K562 (cell line): Measurements from ENCODE around the gene ATRIP. TPM values are rescaled to one million over a fixed set of nuclear protein-coding genes. Genes with fewer than 3 reads are reported as not detected.

Source experiments
- ATAC-seq: fragments of 200-7000 bp; cut with Tn5 transposase; 3 replicates; pipeline ENCODE4 v1.9.1; 2020; ENCODE audit warnings: moderate library complexity
- BruUV-seq: library from RNA; stranded (reverse); fragments of 400-500 nt; replicated peaks from 2 replicates; lab custom pipeline; 2021; lab: Mats Ljungman, UMichigan
- CTCF ChIA-PET: fragments of 300-600 bp; formaldehyde crosslinking; extraction: SDS; loops from one replicate; lab custom pipeline; 2021; ENCODE audit warnings: low intra/inter-chr PET ratio; lab: Yijun Ruan, JAX
- POLR2A ChIA-PET: fragments of 300-600, 350-650 bp; sonication (Branson Sonifier 250); formaldehyde crosslinking; extraction: SDS; loops from one replicate; lab custom pipeline; 2021; ENCODE audit warnings: antibody characterized with exemption, inconsistent platforms; lab: Yijun Ruan, JAX
- DNase-seq, 4 experiments: peaks; one replicate each; pipeline versions ENCODE4 v3.0.0 to v3.0.0-alpha.2; 2011 to 2018; ENCODE audit warnings: low spot score in 3 of 4, mixed read lengths in 3 of 4; ENCODE audit errors: extremely low read depth in 1 of 4
- FAIRE-seq: peaks from 2 replicates; lab custom pipeline; 2011; peaks lifted over from hg19 to GRCh38; lab: Jason Lieb, UNC
- H2AFZ ChIP-seq: 2 replicates; pipeline ENCODE4 v1.6.0; 2011; ENCODE audit warnings: low read depth, low read length, control low read depth, inconsistent platforms
- H3K27ac ChIP-seq: fragments of 200-600 bp; 3 replicates; pipeline ENCODE4 v1.8.0; 2011; ENCODE audit warnings: low read depth, mild to moderate bottlenecking, control low read depth, inconsistent platforms, low read length, moderate library complexity, mixed read lengths; ENCODE audit errors: extremely low read depth
- H3K27me3 ChIP-seq, 2 experiments: fragments of 300-600 bp in 1 of 2; 2 replicates in 1 of 2; 3 replicates in 1 of 2; pipeline versions ENCODE4 v1.6.0 to v1.8.0; 2011; ENCODE audit warnings: inconsistent platforms in 2 of 2, low read length in 2 of 2, mild to moderate bottlenecking in 1 of 2, mixed read lengths in 1 of 2, moderate library complexity in 1 of 2; ENCODE audit not compliant: control insufficient read depth in 2 of 2, insufficient read depth in 2 of 2
- H3K36me3 ChIP-seq: fragments of 300-600 bp; 3 replicates; pipeline ENCODE4 v1.8.0; 2011; ENCODE audit warnings: mild to moderate bottlenecking, low read length, inconsistent platforms; ENCODE audit not compliant: control insufficient read depth, insufficient read depth
- H3K4me1 ChIP-seq, 2 experiments: fragments of 200-600 bp in 1 of 2; replicated peaks in 1 of 2; 2 replicates in 1 of 2; 3 replicates in 1 of 2; pipeline versions ENCODE4 v1.5.1 to v1.8.0; 2011; ENCODE audit warnings: inconsistent platforms in 2 of 2, low read length in 2 of 2, mild to moderate bottlenecking in 1 of 2, mixed read lengths in 1 of 2, moderate library complexity in 1 of 2; ENCODE audit not compliant: control insufficient read depth in 2 of 2, insufficient read depth in 2 of 2
- H3K4me2 ChIP-seq: 2 replicates; pipeline ENCODE4 v1.6.1; 2011; ENCODE audit warnings: low read length, control low read depth, inconsistent platforms, mixed read lengths; ENCODE audit not compliant: insufficient read depth
- H3K4me3 ChIP-seq: fragments of 200-600 bp; sonication (generic), shearing (Covaris generic); 2 replicates; pipeline ENCODE4 v1.5.1; 2016; ENCODE audit warnings: control low read depth, inconsistent platforms
- H3K79me2 ChIP-seq: fragments of 200-600 bp; 3 replicates; pipeline ENCODE4 v1.8.0; 2011; ENCODE audit warnings: low read length, inconsistent platforms; ENCODE audit not compliant: control insufficient read depth, insufficient read depth
- H3K9ac ChIP-seq, 2 experiments: 2 replicates each; pipeline versions ENCODE4 v1.6.0 to v1.6.1; 2011; ENCODE audit warnings: low read depth in 2 of 2, low read length in 2 of 2, control low read depth in 1 of 2, inconsistent platforms in 1 of 2, mild to moderate bottlenecking in 1 of 2, mixed read lengths in 1 of 2; ENCODE audit not compliant: insufficient read depth in 1 of 2
- H3K9me1 ChIP-seq: one replicate; pipeline ENCODE4 v1.6.0; 2011; ENCODE audit warnings: inconsistent platforms, mild to moderate bottlenecking, low read length, moderate library complexity; ENCODE audit not compliant: control insufficient read depth, insufficient read depth
- H3K9me3 ChIP-seq: replicated peaks from 2 replicates; pipeline ENCODE4 v1.5.1; 2011; ENCODE audit warnings: low read depth, low read length, inconsistent platforms; ENCODE audit not compliant: control insufficient read depth, insufficient read depth
- H4K20me1 ChIP-seq: replicated peaks from 2 replicates; pipeline ENCODE4 v1.6.1; 2011; ENCODE audit warnings: low read length, inconsistent platforms, mixed read lengths; ENCODE audit not compliant: control insufficient read depth, insufficient read depth
- FOS ChIP-seq: IDR thresholded peaks from 3 replicates; pipeline ENCODE4 v1.6.1; 2011; ENCODE audit not compliant: insufficient read length; ENCODE audit errors: extremely low read depth
- HMGN3 ChIP-seq: IDR thresholded peaks from 2 replicates; pipeline ENCODE4 v1.6.1; 2011; ENCODE audit warnings: borderline replicate concordance, low read depth, mild to moderate bottlenecking, mixed read lengths, low read length; ENCODE audit not compliant: insufficient read length; ENCODE audit errors: extremely low read depth
- MAFG ChIP-seq: fragments of 450-650 bp; conservative IDR thresholded peaks from 2 replicates; pipeline ENCODE4 v1.6.1; 2016; ENCODE audit warnings: missing genetic modification characterization, missing compliant biosample characterization
- WGBS: fragments of 100-300 bp; shearing (Covaris generic); methylation state at CpG from one replicate; pipeline ENCODE4 v1.1.6; 2016; ENCODE audit warnings: low coverage, mixed read lengths; ENCODE audit not compliant: insufficient coverage; ENCODE audit errors: missing lambda C conversion rate; 5-methylcytosine and 5-hydroxymethylcytosine counted together
- in situ Hi-C: fragments of 300-500 bp; cut with MboI; formaldehyde crosslinking; loops from 4 replicates; pipeline ENCODE4 v1.15.0; 2018; ENCODE audit warnings: inconsistent platforms, mixed read lengths
- intact Hi-C: fragments of 100-400 bp; cut with micrococcal nuclease; formaldehyde crosslinking; loops from 2 replicates; pipeline ENCODE4 v1.14.2; 2022
- polyA plus RNA-seq, 8 experiments: library from polyadenylated mRNA; depleted of rRNA in 4 of 8; stranded (reverse) in 5 of 8; unstranded in 3 of 8; fragments of >200 nt; fragmentation: Nextera tagmentation in 2 of 8; fragmentation: Illumina TruSeq in 1 of 8; extraction: Ambion mirVana in 2 of 8; extraction: Trizol in 1 of 8; gene quantifications; 2 replicates each; pipeline versions ENCODE4 v1.2.1 to v1.2.3, GENCODE V29; 2011 to 2014; ENCODE audit warnings: inconsistent platforms in 1 of 8, missing spikeins in 1 of 8
- total RNA-seq, 7 experiments: library from RNA; depleted of rRNA in 6 of 7; stranded (reverse); fragments of >200 nt in 6 of 7; fragmentation: Illumina TruSeq in 2 of 7; extraction: Trizol in 2 of 7; gene quantifications; 2 replicates each; pipeline versions ENCODE4 v1.2.1 to v1.2.3, GENCODE V29; 2011 to 2021; ENCODE audit warnings: low replicate concordance in 1 of 7
- TF ChIP-seq, protein P1 (sequence below), 2 experiments: IDR thresholded peaks; 2 replicates each; pipeline ENCODE4 v1.6.1; 2012; ENCODE audit warnings: improper control_type of control experiment in 2 of 2, low read depth in 2 of 2, low read length in 2 of 2, borderline replicate concordance in 1 of 2

ATRIP gene
- total and polyA plus RNA-seq, 9 of the 15 experiments (the other 6 are each of a cell fraction or from before 2014, with no cell fraction given) = 1.7 to 15.7 (median 10.5) TPM

DNA sequence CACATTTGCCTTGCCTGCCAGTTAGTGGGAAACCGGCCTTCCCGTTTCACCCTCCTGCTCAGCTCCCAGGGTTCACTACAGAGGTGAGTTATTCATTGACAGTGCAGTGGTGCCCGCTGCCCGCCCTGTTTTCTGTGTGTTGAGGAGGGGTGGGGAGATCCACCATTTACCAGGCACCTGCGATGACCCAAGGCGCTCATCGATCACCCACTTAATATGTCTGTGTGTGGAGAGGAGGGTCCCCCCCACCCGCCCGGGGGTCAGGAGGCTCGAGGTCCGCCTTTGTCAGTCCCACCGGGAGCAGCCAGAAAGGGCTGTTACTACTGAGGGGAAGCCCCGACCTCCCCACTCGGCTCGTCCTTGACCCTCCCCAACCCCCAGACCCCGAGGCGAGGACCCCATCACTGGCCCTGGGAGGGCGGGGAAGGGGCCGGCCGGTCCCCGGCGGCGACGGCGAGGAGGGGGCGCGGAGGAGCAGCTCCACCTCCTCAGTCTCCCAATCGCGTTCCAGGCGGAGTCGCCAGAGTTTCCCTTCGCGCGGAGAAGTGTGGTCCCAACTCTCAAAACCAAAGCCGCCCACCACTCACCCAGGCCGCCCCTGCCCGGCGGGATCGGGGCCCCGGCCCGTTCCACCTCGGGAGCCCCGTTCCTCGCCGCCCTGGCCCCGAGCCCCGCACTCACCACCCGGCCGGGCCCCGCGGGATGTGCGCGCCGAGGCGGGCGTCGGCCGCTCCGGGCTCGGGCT is 17.8 kb upstream of the ATRIP start:
- Histone ChIP-seq H2AFZ (peak overlapping the region; percentile 59), H3K36me3 (peaks cover 22% of the 10 kb centered on the region; the same call in 2 of the 3 replicates), H3K9me1 (no peaks in the 10 kb centered on the region), H3K4me3 (peak overlapping the region; percentile 57), H3K27me3 (no peaks in the 10 kb centered on the region), H3K79me2 (no peaks in the 10 kb centered on the region; the same call in 2 of the 3 replicates), H3K9ac (peak overlapping the region; percentile 59 to 85; a peak in 3 of 4 replicates), H3K9me3 (no peaks in the 10 kb centered on the region), H3K4me2 (peak overlapping the region; percentile 66; the same call in 1 of the 2 replicates), H4K20me1 (no peaks in the 10 kb centered on the region), H3K4me1 (peaks cover 3 to 42% of the 10 kb centered on the region in 2 experiments; a peak in 4 of 5 replicates), H3K27ac (peak overlapping the region; percentile 68; the same call in 1 of the 3 replicates)
- 8% methylated on average over 11 of the region's 60 CpGs for WGBS
- intact Hi-C loops (no loop called here), in situ Hi-C loops (no loop called here)
- peak; percentile 60 for ATAC-seq
- BruUV-seq = no TSS peak
- TF ChIP-seq FOS (no peak), HMGN3 (peak; percentile 15), MAFG (tag) (no peak)
- TF ChIP-seq, protein P1, sequence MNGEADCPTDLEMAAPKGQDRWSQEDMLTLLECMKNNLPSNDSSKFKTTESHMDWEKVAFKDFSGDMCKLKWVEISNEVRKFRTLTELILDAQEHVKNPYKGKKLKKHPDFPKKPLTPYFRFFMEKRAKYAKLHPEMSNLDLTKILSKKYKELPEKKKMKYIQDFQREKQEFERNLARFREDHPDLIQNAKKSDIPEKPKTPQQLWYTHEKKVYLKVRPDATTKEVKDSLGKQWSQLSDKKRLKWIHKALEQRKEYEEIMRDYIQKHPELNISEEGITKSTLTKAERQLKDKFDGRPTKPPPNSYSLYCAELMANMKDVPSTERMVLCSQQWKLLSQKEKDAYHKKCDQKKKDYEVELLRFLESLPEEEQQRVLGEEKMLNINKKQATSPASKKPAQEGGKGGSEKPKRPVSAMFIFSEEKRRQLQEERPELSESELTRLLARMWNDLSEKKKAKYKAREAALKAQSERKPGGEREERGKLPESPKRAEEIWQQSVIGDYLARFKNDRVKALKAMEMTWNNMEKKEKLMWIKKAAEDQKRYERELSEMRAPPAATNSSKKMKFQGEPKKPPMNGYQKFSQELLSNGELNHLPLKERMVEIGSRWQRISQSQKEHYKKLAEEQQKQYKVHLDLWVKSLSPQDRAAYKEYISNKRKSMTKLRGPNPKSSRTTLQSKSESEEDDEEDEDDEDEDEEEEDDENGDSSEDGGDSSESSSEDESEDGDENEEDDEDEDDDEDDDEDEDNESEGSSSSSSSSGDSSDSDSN (IDR thresholded peaks at IDR 0.05; ENCODE audit: borderline replicate concordance in 1 of 2, low read depth in 2 of 2, low read length in 2 of 2) = 0 out of 4 replicates have a peak, but pooled peaks of 1 of the 2 experiments have one; percentile 74
- POLR2A ChIA-PET = no interaction called here
- CTCF ChIA-PET = interaction anchor here (0.6 kb wide), 1 partner anchor 130 kb away, joined by 3 read pairs; no protein-coding TSS in a partner anchor
- FAIRE-seq = no peak
- DNase-seq = peak in 2 of 4 experiments; percentile 41 to 48
